Common myeloid progenitor, CD34-positive (primary cell): ENCODE data around the gene RAP1GAP2.

Experiments
- CTCF ChIA-PET: fragments of 350-600 bp; sonication (Branson Sonifier 250); formaldehyde crosslinking; loops from one replicate; lab custom pipeline; 2021; ENCODE audit warnings: antibody characterized with exemption; lab: Charles Lee
- POLR2A ChIA-PET: fragments of 350-600 bp; sonication (Branson Sonifier 250); formaldehyde crosslinking; loops from one replicate; lab custom pipeline; 2021; ENCODE audit warnings: antibody characterized with exemption; lab: Charles Lee
- DNase-seq, 3 donors: peaks; one replicate each; pipeline versions ENCODE4 v3.0.0 to v3.0.0-alpha.2; 2013
- H3K27ac ChIP-seq, 2 experiments: 1 replicate in 1 of 2; 2 replicates in 1 of 2; pipeline ENCODE4 v1.7.0; 2013; ENCODE audit warnings: inconsistent platforms in 2 of 2, low read length in 2 of 2, mild to moderate bottlenecking in 2 of 2, low read depth in 1 of 2, moderate library complexity in 1 of 2; ENCODE audit not compliant: severe bottlenecking in 2 of 2, insufficient read depth in 1 of 2, poor library complexity in 1 of 2
- H3K27me3 ChIP-seq, 5 experiments: replicated peaks in 2 of 5; 1 replicate in 3 of 5; 2 replicates in 2 of 5; pipeline versions ENCODE4 v1.6.1 to v1.7.0; 2013; ENCODE audit warnings: low read length in 4 of 5, mild to moderate bottlenecking in 2 of 5, moderate library complexity in 2 of 5, inconsistent platforms in 1 of 5; ENCODE audit not compliant: insufficient read depth in 5 of 5, control insufficient read depth in 4 of 5
- H3K36me3 ChIP-seq, 4 experiments: 1 replicate in 2 of 4; 2 replicates in 2 of 4; pipeline versions ENCODE4 v1.6.1 to v1.7.0; 2013; ENCODE audit warnings: low read length in 3 of 4, control low read depth in 1 of 4, mild to moderate bottlenecking in 1 of 4; ENCODE audit not compliant: control insufficient read depth in 4 of 4, insufficient read depth in 4 of 4
- H3K4me1 ChIP-seq, 4 experiments: 1 replicate in 3 of 4; 2 replicates in 1 of 4; pipeline versions ENCODE4 v1.6.1 to v1.7.1; 2013; ENCODE audit warnings: low read length in 3 of 4, mild to moderate bottlenecking in 3 of 4, control low read depth in 1 of 4, inconsistent platforms in 1 of 4, moderate library complexity in 1 of 4; ENCODE audit not compliant: control insufficient read depth in 4 of 4, insufficient read depth in 4 of 4; ENCODE audit errors: control extremely low read depth in 1 of 4
- H3K4me3 ChIP-seq, 7 experiments: 1 replicate in 4 of 7; 2 replicates in 3 of 7; pipeline versions ENCODE4 v1.5.1 to v1.7.0; 2013; ENCODE audit warnings: mild to moderate bottlenecking in 7 of 7, low read length in 6 of 7, moderate library complexity in 6 of 7, inconsistent platforms in 2 of 7, low read depth in 2 of 7, control low read depth in 1 of 7; ENCODE audit not compliant: insufficient read depth in 4 of 7, control insufficient read depth in 1 of 7; ENCODE audit errors: extremely low read depth in 1 of 7
- H3K9me3 ChIP-seq, 5 experiments: 1 replicate in 4 of 5; 2 replicates in 1 of 5; pipeline versions ENCODE4 v1.6.1 to v1.7.1; 2013; ENCODE audit warnings: low read length in 4 of 5, mild to moderate bottlenecking in 2 of 5, inconsistent platforms in 1 of 5, low read depth in 1 of 5, moderate library complexity in 1 of 5; ENCODE audit not compliant: control insufficient read depth in 4 of 5, insufficient read depth in 2 of 5; ENCODE audit errors: control extremely low read depth in 1 of 5
- WGBS: methylation state at CpG from one replicate; pipeline ENCODE4 v1.1.5; 2013; ENCODE audit not compliant: insufficient coverage; 5-methylcytosine and 5-hydroxymethylcytosine counted together

Gene RAP1GAP2

DNA sequence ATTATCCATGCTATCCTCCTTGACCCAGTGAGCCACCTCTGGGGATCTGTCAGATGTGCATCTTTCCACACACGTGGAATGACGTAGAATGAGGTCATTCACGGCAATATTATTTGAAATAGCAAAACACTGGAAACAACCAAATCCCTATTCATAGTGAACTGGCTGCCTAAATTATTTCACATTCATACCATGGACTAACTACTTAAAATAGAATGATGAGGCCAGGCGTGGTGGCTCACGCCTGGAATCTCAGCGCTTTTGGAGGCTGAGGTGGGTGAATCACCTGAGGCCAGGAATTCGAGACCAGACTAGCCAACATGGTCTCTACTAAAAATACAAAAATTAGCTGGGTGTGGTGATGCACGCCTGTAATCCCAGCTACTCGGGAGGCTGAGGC, 75.5 kb downstream of the RAP1GAP2 start:
- ChIA-PET CTCF (interaction anchor here (1.1 to 1.3 kb wide), 3 partner anchors 10 to 45 kb away, joined by 3 to 4 read pairs (median 3); no protein-coding TSS in a partner anchor), POLR2A (no interaction called here)
- Histone ChIP-seq H3K4me3 (no peak overlapping the region), H3K27ac (no peak overlapping the region), H3K4me1 (no peaks in the 10 kb centered on the region), H3K36me3 (peaks cover 0 to 6% (median 3%) of the 10 kb centered on the region in 4 experiments), H3K9me3 (no peaks in the 10 kb centered on the region), H3K27me3 (no peaks in the 10 kb centered on the region)
- 83% methylated on average over 6 of the region's 9 CpGs for WGBS
- no peak for DNase-seq

- H3K27me3 ChIP-seq: no peaks in the 10 kb centered on the region
- 88% methylated on average over 7 of the region's 8 CpGs for WGBS
- peaks cover 0 to 6% (median 2%) of the 10 kb centered on the region in 4 experiments for H3K36me3 ChIP-seq
- H3K27ac ChIP-seq: no peak overlapping the region
- DNase-seq: no peak
- H3K4me1 ChIP-seq: no peaks in the 10 kb centered on the region
- H3K9me3 ChIP-seq: no peaks in the 10 kb centered on the region
- CTCF ChIA-PET: interaction anchor here (1.1 to 1.6 kb wide), 4 partner anchors 11 to 54 kb away, joined by 3 to 6 read pairs (median 4); no protein-coding TSS in a partner anchor
- POLR2A ChIA-PET: no interaction called here
- H3K4me3 ChIP-seq: no peak overlapping the region
Measured at GRCh38 chr17:2872282-2872681, 76.0 kb downstream of the RAP1GAP2 start.

DNA sequence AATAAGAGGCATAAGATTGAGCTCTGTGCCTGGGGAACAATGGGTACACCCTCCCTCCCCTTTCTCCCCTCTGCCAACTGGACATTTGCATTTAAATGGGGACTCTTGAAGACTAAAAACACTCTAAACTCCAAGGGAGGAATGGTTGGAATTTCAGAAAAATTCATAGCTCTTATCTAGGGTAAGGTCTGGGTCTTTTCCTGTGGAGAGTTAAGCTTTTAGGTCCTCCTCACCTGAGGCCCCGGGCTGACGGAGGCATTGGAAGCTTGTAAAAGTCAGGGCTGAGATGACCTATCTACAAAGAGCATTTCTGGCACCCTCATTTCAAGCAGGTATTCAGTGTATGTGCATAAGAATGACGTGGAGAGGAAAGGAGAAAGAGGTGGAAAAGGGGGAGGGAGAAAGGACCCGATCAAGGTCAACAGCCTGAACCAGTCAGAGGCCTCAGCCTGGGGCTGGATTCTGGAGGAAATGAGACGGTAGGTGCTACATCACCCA, 78.0 kb downstream of the RAP1GAP2 start:
- WGBS: 93% methylated on average over 5 of the region's 5 CpGs
- H3K27ac ChIP-seq: no peak overlapping the region
- no peak for DNase-seq
- peaks cover 0 to 3% (median 0%) of the 10 kb centered on the region in 4 experiments for H3K36me3 ChIP-seq
- no peaks in the 10 kb centered on the region for H3K4me1 ChIP-seq
- no peaks in the 10 kb centered on the region for H3K9me3 ChIP-seq
- no peaks in the 10 kb centered on the region for H3K27me3 ChIP-seq
- POLR2A ChIA-PET: interaction anchor here (0.8 kb wide), 1 partner anchor 30 kb away, joined by 4 read pairs; no protein-coding TSS in a partner anchor
- CTCF ChIA-PET: interaction anchor here (1.4 kb wide), 1 partner anchor 10 kb away, joined by 4 read pairs; no protein-coding TSS in a partner anchor
- H3K4me3 ChIP-seq: no peak overlapping the region

DNA sequence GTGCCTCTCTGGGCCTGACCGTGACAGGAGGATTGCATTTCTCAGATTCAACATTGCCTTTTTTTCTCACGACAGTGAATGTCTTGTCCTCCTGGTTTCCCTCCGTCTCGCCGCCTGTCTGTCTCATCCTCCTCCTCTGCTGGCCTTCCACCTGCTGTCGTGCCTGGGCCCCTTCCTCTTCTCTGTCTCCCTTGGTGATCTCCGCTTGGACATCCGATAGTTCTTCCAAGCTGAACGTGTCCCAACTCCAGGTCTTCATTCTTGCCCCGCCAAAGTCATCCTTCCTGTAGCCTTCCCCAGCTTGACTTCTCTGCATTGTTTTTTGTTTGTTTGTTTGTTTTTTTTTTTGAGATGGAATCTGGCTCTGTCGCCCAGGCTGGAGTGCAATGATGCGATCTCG, 79.4 kb downstream of the RAP1GAP2 start:
- Histone ChIP-seq H3K27ac (no peak overlapping the region), H3K4me3 (no peak overlapping the region), H3K4me1 (peaks cover 0 to 5% (median 2%) of the 10 kb centered on the region in 4 experiments), H3K27me3 (no peaks in the 10 kb centered on the region), H3K36me3 (peaks cover 0 to 3% (median 0%) of the 10 kb centered on the region in 4 experiments), H3K9me3 (no peaks in the 10 kb centered on the region)
- ChIA-PET CTCF (no interaction called here), POLR2A (no interaction called here)
- DNase-seq: no peak
- WGBS: 93% methylated on average over 11 of the region's 13 CpGs

DNA sequence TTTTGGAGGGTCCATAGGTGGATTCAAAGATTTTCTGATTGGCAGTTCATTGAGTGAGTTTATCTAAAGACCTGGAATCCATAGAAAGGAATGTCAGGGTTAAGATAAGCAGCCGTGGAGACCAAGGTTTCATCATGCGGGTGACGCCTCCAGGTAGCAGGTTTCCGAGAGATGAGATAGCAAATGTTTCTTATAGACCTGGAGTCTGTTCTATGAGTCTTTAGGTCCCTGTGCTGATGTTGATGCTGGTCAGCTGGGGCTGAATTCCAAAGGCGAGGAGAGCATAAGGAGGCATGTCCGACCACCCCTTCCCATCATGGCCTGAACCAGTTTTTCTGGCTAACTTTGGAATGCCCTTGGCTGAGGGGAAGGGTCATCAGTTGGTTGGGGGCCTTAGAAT, 80.2 kb downstream of the RAP1GAP2 start:
- Histone ChIP-seq H3K36me3 (peaks cover 0 to 3% (median 0%) of the 10 kb centered on the region in 4 experiments), H3K27ac (no peak overlapping the region), H3K27me3 (no peaks in the 10 kb centered on the region), H3K9me3 (no peaks in the 10 kb centered on the region), H3K4me1 (peaks cover 0 to 5% (median 2%) of the 10 kb centered on the region in 4 experiments), H3K4me3 (no peak overlapping the region)
- CTCF ChIA-PET: no interaction called here
- WGBS: 95% methylated on average over 5 of the region's 6 CpGs
- POLR2A ChIA-PET: no interaction called here
- no peak for DNase-seq

- ChIA-PET CTCF (interaction anchor here (1.0 to 1.6 kb wide), 2 partner anchors 26 to 30 kb away, joined by 3 read pairs; no protein-coding TSS in a partner anchor), POLR2A (interaction anchor here (0.6 kb wide), 1 partner anchor 68 kb away, joined by 3 read pairs; no protein-coding TSS in a partner anchor)
- WGBS: 96% methylated on average over 11 of the region's 16 CpGs
- Histone ChIP-seq H3K36me3 (peaks cover 0 to 3% (median 0%) of the 10 kb centered on the region in 4 experiments), H3K4me1 (peaks cover 0 to 7% (median 3%) of the 10 kb centered on the region in 4 experiments), H3K4me3 (no peak overlapping the region), H3K9me3 (no peaks in the 10 kb centered on the region), H3K27me3 (no peaks in the 10 kb centered on the region), H3K27ac (no peak overlapping the region)
- DNase-seq: no peak
Measured at GRCh38 chr17:2878751-2879254, 82.6 kb downstream of the RAP1GAP2 start.

DNA sequence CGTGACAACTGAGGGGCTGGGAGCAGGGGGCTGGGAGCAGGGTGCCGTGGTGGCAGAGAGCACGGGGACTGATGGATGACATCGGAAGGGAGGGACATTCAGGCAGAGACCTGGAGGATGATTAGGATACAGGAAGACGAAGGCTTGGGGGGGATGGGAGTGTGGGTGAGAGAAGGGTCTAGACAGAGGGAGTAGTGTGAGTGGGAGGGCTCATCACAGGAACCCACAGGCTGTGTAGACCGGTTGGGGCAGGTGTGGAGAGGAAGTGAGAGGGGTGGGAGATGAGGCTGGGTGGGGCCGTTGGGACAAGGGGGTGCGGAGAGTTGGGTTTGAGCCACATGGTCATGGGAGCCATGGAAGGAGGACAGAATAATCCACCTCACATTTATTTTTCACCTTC, 83.8 kb downstream of the RAP1GAP2 start:
- ChIA-PET CTCF (interaction anchor here (1.0 kb wide), 1 partner anchor 25 kb away, joined by 3 read pairs; no protein-coding TSS in a partner anchor), POLR2A (no interaction called here)
- Histone ChIP-seq H3K9me3 (no peaks in the 10 kb centered on the region), H3K4me1 (peaks cover 0 to 7% (median 3%) of the 10 kb centered on the region in 4 experiments), H3K27me3 (no peaks in the 10 kb centered on the region), H3K27ac (no peak overlapping the region), H3K36me3 (peaks cover 0 to 3% (median 1%) of the 10 kb centered on the region in 4 experiments), H3K4me3 (no peak overlapping the region)
- DNase-seq: no peak
- WGBS: 89% methylated on average over 5 of the region's 8 CpGs
